ENCODE measurements around the gene NKIRAS2.

DNA sequence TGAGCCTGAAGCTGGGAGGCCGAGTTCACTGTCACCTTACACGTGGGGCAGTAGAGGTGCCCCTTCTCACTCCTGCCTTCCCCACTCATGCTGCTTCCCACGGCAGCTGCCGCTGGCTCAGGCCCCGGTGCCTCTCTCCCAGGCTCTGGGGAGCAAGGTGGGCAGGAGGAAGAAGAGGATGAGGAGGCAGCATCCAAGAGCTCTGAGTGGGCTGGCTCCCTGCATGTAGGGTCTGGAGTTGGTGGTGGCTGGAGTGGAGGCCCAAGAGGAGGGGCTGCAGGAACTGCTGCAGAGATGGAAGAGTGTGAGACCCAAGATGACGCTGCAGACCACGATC, 8.9 kb downstream of the NKIRAS2 start:
- TF ChIP-seq, protein P1, sequence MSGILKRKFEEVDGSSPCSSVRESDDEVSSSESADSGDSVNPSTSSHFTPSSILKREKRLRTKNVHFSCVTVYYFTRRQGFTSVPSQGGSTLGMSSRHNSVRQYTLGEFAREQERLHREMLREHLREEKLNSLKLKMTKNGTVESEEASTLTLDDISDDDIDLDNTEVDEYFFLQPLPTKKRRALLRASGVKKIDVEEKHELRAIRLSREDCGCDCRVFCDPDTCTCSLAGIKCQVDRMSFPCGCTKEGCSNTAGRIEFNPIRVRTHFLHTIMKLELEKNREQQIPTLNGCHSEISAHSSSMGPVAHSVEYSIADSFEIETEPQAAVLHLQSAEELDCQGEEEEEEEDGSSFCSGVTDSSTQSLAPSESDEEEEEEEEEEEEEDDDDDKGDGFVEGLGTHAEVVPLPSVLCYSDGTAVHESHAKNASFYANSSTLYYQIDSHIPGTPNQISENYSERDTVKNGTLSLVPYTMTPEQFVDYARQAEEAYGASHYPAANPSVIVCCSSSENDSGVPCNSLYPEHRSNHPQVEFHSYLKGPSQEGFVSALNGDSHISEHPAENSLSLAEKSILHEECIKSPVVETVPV (CRISPR knock-in tag; IDR thresholded peaks at IDR 0.05): no peak
- TF ChIP-seq GLIS3 (CRISPR knock-in tag; IDR thresholded peaks at IDR 0.05) (no peak), BACH2 (CRISPR knock-in tag; IDR thresholded peaks at IDR 0.05; ENCODE audit: borderline replicate concordance) (no peak), TCF4 (CRISPR knock-in tag; IDR thresholded peaks at IDR 0.05; ENCODE audit: borderline replicate concordance) (no peak), ZC3H10 (CRISPR knock-in tag; IDR thresholded peaks at IDR 0.05) (no peak), ZFP3 (CRISPR knock-in tag; IDR thresholded peaks at IDR 0.05) (no peak), PPARA (CRISPR knock-in tag; IDR thresholded peaks at IDR 0.05; ENCODE audit: borderline replicate concordance) (no peak), TOX (CRISPR knock-in tag; IDR thresholded peaks at IDR 0.05; ENCODE audit: borderline replicate concordance) (no peak), ZNF8 (CRISPR knock-in tag; IDR thresholded peaks at IDR 0.05) (no peak), TSHZ2 (CRISPR knock-in tag; IDR thresholded peaks at IDR 0.05) (no peak), ISL1 (CRISPR knock-in tag; IDR thresholded peaks at IDR 0.05) (no peak), RARB (CRISPR knock-in tag; IDR thresholded peaks at IDR 0.05) (no peak), OSR1 (CRISPR knock-in tag; IDR thresholded peaks at IDR 0.05) (no peak)
- TF ChIP-seq, protein P2, sequence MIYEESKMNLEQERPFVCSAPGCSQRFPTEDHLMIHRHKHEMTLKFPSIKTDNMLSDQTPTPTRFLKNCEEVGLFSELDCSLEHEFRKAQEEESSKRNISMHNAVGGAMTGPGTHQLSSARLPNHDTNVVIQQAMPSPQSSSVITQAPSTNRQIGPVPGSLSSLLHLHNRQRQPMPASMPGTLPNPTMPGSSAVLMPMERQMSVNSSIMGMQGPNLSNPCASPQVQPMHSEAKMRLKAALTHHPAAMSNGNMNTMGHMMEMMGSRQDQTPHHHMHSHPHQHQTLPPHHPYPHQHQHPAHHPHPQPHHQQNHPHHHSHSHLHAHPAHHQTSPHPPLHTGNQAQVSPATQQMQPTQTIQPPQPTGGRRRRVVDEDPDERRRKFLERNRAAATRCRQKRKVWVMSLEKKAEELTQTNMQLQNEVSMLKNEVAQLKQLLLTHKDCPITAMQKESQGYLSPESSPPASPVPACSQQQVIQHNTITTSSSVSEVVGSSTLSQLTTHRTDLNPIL (CRISPR knock-in tag; IDR thresholded peaks at IDR 0.05; ENCODE audit: low read depth): no peak
